GM21528 (cell line): ENCODE results near the gene NTM.
"Not testable (repeated sequence)": the region's sequence is repeated elsewhere in the genome, so short reads cannot be mapped to it uniquely, and the experiment has no call there.

Experiments
- ATAC-seq: cut with Tn5 transposase; IDR thresholded peaks from one replicate; pipeline ENCODE4 v1.9.1; 2021; ENCODE audit warnings: mild to moderate bottlenecking, moderate library complexity; ENCODE audit not compliant: unreplicated experiment, low FRiP score

NTM gene

GRCh38 chr11:132043714-132044113 lies 673.3 kb downstream of the NTM start:
- ATAC-seq, result no peak

GRCh38 chr11:132045107-132045506 lies 674.7 kb downstream of the NTM start:
- no peak for ATAC-seq

- no peak for ATAC-seq
These were observed 676.0 kb downstream of the NTM start for GRCh38 chr11:132046288-132046865.

- no peak for ATAC-seq
These were observed 676.8 kb downstream of the NTM start for GRCh38 chr11:132047167-132047566.

- no peak for ATAC-seq
These were observed 677.6 kb downstream of the NTM start for GRCh38 chr11:132048040-132048439.

- ATAC-seq, result no peak
These were observed 678.8 kb downstream of the NTM start for GRCh38 chr11:132049205-132049604.

GRCh38 chr11:132050049-132050448 lies 679.6 kb downstream of the NTM start:
- no peak for ATAC-seq

GRCh38 chr11:132050577-132051165 lies 680.3 kb downstream of the NTM start:
- no peak for ATAC-seq

- ATAC-seq, result no peak
These were observed 681.3 kb downstream of the NTM start for GRCh38 chr11:132051704-132052103.

GRCh38 chr11:132052342-132052741 lies 681.9 kb downstream of the NTM start:
- ATAC-seq, result no peak

- no peak for ATAC-seq
These were observed 682.5 kb downstream of the NTM start for GRCh38 chr11:132052904-132053303.

- ATAC-seq, result no peak
These were observed 684.4 kb downstream of the NTM start for GRCh38 chr11:132054822-132055221.

GRCh38 chr11:132055296-132055695 lies 684.9 kb downstream of the NTM start:
- no peak for ATAC-seq

GRCh38 chr11:132056689-132057088 lies 686.3 kb downstream of the NTM start:
- ATAC-seq, result no peak

GRCh38 chr11:132057266-132057665 lies 686.9 kb downstream of the NTM start:
- ATAC-seq, result no peak

- ATAC-seq, result no peak
These were observed 687.9 kb downstream of the NTM start for GRCh38 chr11:132058211-132058772.

GRCh38 chr11:132060567-132060966 lies 690.2 kb downstream of the NTM start:
- ATAC-seq, result no peak

GRCh38 chr11:132062031-132062430 lies 691.6 kb downstream of the NTM start:
- ATAC-seq, result no peak

- no peak for ATAC-seq
These were observed 692.1 kb downstream of the NTM start for GRCh38 chr11:132062541-132062940.

- no peak for ATAC-seq
These were observed 694.7 kb downstream of the NTM start for GRCh38 chr11:132064987-132065620.

- ATAC-seq, result no peak
These were observed 698.1 kb downstream of the NTM start for GRCh38 chr11:132068556-132068955.

GRCh38 chr11:132069593-132069992 lies 699.2 kb downstream of the NTM start:
- not testable (repeated sequence) for ATAC-seq
